Esophagus muscularis mucosa (tissue), 4 donors: ENCODE measurements around the gene CCNY. TPM values are rescaled to one million over a fixed set of nuclear protein-coding genes. Genes with fewer than 3 reads are reported as not detected.

Experiments
- DNase-seq: peaks from one replicate; pipeline ENCODE4 v3.0.0-alpha.2; 2017; ENCODE audit errors: extremely low spot score
- H3K27ac ChIP-seq, 4 donors: fragments of 200-600 bp; sonication (generic); replicated peaks in 1 of 4; 1 replicate in 3 of 4; 2 replicates in 1 of 4; pipeline ENCODE4 v1.5.1; 2016 to 2019; ENCODE audit warnings: mild to moderate bottlenecking in 1 of 4
- H3K27me3 ChIP-seq, 4 donors: fragments of 200-600 bp; sonication (generic); one replicate each; pipeline versions ENCODE4 v1.5.1 to v1.6.0; 2016 to 2019
- H3K36me3 ChIP-seq, 4 donors: fragments of 200-600 bp; sonication (generic); one replicate each; pipeline ENCODE4 v1.5.1; 2016 to 2019
- H3K4me1 ChIP-seq, 4 donors: fragments of 200-600 bp; sonication (generic); one replicate each; pipeline ENCODE4 v1.5.1; 2016 to 2019
- H3K4me3 ChIP-seq, 4 donors: fragments of 200-600 bp; sonication (generic); 1 replicate in 2 of 4; 2 replicates in 2 of 4; pipeline ENCODE4 v1.5.1; 2016 to 2019; ENCODE audit warnings: mild to moderate bottlenecking in 4 of 4, moderate library complexity in 1 of 4
- H3K9me3 ChIP-seq, 4 donors: fragments of 200-600 bp; sonication (generic); 1 replicate in 3 of 4; 2 replicates in 1 of 4; pipeline ENCODE4 v1.5.1; 2016 to 2019
- EP300 ChIP-seq: sonication (generic); formaldehyde crosslinking; IDR thresholded peaks from one replicate; pipeline ENCODE4 v1.6.1; 2017; ENCODE audit warnings: antibody characterized with exemption
- POLR2A ChIP-seq: fragments of 450-650 bp; IDR thresholded peaks from one replicate; pipeline ENCODE4 v1.6.1; 2017; ENCODE audit warnings: antibody characterized with exemption, moderate library complexity, mild to moderate bottlenecking, low read depth
- POLR2AphosphoS5 ChIP-seq, 2 donors: sonication (generic); formaldehyde crosslinking; IDR thresholded peaks; one replicate each; pipeline ENCODE4 v1.6.1; 2017; ENCODE audit warnings: antibody characterized with exemption in 2 of 2
- WGBS: methylation state at CpG from one replicate; pipeline ENCODE4 v1.1.5; 2018; 5-methylcytosine and 5-hydroxymethylcytosine counted together
- intact Hi-C: fragments of 100-400 bp; cut with DNase I; formaldehyde crosslinking; loops from one replicate; pipeline ENCODE4 v1.15.1; 2023
- total RNA-seq, 4 donors: library from RNA; depleted of rRNA; stranded (reverse); fragments of >200 nt; gene quantifications; one replicate each; pipeline versions ENCODE4 v1.1.0 to v1.2.1, GENCODE V29; 2016
- TF ChIP-seq, protein P1 (sequence below), 3 experiments: fragments of 200-600 bp in 2 of 3; fragments of 450-650 bp in 1 of 3; sonication (generic) in 2 of 3; IDR thresholded peaks; one replicate each; pipeline ENCODE4 v1.5.1; 2017 to 2019; ENCODE audit warnings: antibody characterized with exemption in 3 of 3, mild to moderate bottlenecking in 2 of 3, moderate library complexity in 1 of 3

CCNY gene
- total RNA-seq, 4 donors from 2014 or later, result 36.6 to 53.5 (median 47.0) TPM

DNA sequence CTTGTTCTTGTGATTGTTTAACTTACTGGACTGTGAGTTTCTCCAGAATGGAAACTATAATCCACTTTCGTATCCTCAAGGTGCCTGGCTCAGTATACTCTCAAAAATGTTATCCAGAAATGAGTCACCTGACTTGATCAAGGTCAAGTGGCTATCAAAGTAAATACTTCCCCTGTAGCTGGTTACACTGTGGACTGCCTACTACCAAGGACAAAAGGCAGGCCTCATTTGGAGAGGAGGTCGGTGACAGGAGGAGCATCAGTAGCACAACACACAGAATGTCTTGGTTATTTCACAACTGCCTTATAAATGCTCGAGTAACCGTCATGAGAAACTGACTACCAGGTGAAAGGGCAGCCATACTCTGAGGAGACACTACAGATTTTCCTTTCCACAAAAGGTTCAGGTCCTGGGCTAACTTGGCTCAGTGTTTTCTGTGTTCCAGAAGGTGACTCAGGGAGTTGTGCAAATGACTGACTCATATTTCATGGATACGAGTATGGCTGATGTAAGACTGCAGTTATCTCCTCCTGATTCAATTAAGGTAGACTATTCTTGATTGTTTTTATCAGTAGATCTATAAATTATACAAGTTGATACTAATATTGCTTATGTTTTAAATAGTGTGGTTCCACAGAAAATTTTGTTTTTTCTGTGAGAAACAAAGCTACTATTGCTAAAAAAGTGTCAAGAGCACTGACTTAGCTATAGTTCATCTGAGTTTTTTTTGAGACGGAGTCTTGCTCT is 4.2 kb upstream of the CCNY start:
- intact Hi-C loops, result loop anchor here (5.0 to 10.0 kb wide), 3 partner anchors 123 to 230 kb away; partner anchors contain the start of gene CREM
- Histone ChIP-seq H3K27ac (peak overlapping the region; percentile 38 to 59 (median 51)), H3K27me3 (no peaks in the 10 kb centered on the region), H3K4me1 (peaks cover 53 to 84% (median 80%) of the 10 kb centered on the region in 4 donors), H3K36me3 (no peaks in the 10 kb centered on the region), H3K9me3 (no peaks in the 10 kb centered on the region), H3K4me3 (no peak overlapping the region)
- TF ChIP-seq POLR2AphosphoS5 (IDR thresholded peaks at IDR 0.05), result peak in 1 of 2 donors; percentile 54
- no peak for TF ChIP-seq POLR2A
- 52% methylated on average over 6 of the region's 6 CpGs for WGBS
- DNase-seq, result no peak

DNA sequence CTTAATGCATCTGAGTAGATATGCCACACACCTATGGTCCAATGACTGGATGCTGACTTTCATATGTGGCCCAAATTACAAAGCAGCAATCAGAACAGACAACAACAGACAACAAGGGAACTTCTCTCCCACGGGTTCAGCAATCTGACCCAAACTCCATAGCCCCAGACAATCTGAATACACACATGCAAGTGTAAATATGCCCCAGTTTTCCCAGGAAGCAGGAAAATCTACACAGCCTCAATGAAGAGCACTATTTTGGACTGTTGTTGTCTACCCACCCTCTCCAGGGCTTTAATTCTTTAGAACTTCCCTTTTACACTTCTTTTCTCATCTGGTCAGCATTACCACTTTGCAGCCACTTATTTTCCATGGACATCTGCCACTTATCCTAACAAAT is 2.0 kb upstream of the CCNY start:
- peak overlapping the region; percentile 5 to 95 (median 93) for H3K4me3 ChIP-seq

DNA sequence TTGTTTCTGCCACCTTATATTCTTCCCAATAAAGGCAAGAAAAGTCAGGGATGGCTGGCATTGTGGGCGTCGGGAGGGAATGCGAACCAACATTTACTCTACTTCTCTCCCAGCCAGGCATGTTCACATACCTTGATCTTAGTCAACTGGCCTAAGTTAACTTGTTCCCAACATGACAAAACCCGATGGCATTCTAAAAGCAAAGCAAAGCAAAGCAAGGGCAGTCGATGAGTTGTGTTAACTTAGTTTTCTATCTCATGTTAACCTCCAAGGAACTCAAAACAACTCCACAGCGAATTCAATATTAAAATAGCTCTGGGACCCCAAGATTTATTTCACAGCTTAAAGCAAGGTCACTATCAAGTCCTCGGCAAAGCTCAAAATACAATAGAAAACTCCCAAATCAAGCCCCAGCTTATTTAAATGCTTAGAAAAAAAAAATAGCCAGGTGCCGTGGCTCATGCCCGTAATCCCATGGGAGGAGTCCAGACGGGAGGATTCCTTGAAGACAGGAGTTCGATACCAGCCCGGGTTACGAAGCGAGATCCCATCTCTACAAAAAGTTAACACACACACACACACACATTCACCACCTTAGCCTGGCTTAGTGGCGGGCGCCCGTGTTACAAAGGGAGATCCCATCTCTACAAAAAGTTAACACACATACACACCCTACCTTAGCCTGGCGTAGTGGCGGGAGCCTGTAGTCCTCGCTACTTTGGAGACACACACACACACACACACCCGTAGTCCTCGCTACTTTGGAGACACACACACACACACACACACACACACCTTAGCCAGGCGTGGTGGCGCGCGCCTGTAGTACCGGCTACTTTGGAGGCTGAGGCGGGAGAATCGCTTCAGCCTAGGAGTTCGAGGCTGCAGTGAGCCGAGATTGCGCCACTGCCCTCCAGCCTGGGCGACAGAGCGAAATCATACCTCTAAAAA is 901 bp upstream of the CCNY start:
- DNase-seq, result no peak
- no peaks in the 10 kb centered on the region for H3K9me3 ChIP-seq
- H3K4me1 ChIP-seq, result peaks cover 53 to 85% (median 82%) of the 10 kb centered on the region in 4 donors
- TF ChIP-seq, protein P1, sequence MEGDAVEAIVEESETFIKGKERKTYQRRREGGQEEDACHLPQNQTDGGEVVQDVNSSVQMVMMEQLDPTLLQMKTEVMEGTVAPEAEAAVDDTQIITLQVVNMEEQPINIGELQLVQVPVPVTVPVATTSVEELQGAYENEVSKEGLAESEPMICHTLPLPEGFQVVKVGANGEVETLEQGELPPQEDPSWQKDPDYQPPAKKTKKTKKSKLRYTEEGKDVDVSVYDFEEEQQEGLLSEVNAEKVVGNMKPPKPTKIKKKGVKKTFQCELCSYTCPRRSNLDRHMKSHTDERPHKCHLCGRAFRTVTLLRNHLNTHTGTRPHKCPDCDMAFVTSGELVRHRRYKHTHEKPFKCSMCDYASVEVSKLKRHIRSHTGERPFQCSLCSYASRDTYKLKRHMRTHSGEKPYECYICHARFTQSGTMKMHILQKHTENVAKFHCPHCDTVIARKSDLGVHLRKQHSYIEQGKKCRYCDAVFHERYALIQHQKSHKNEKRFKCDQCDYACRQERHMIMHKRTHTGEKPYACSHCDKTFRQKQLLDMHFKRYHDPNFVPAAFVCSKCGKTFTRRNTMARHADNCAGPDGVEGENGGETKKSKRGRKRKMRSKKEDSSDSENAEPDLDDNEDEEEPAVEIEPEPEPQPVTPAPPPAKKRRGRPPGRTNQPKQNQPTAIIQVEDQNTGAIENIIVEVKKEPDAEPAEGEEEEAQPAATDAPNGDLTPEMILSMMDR (IDR thresholded peaks at IDR 0.05), result no peak
- no peak for TF ChIP-seq POLR2AphosphoS5 (IDR thresholded peaks at IDR 0.05)
- no peak for TF ChIP-seq EP300
- TF ChIP-seq POLR2A, result no peak
- peak overlapping the region; percentile 91 to 95 (median 95) for H3K4me3 ChIP-seq
- no peaks in the 10 kb centered on the region for H3K27me3 ChIP-seq
- H3K27ac ChIP-seq, result peak overlapping the region; percentile 86 to 91 (median 90)
- H3K36me3 ChIP-seq, result no peaks in the 10 kb centered on the region
- intact Hi-C loops, result loop anchor here (5.0 to 10.0 kb wide), 2 partner anchors 82 to 119 kb away; no protein-coding TSS in a partner anchor
- WGBS, result 19% methylated on average over 30 of the region's 34 CpGs

More for the DNA sequence above, 2.0 kb upstream of the CCNY start:
- WGBS, result 75% methylated on average over 1 of the region's 1 CpG
- Histone ChIP-seq H3K9me3 (no peaks in the 10 kb centered on the region), H3K27ac (no peak overlapping the region), H3K27me3 (no peaks in the 10 kb centered on the region), H3K4me1 (peaks cover 60 to 87% (median 82%) of the 10 kb centered on the region in 4 donors), H3K36me3 (no peaks in the 10 kb centered on the region)
- DNase-seq, result no peak
- TF ChIP-seq EP300 (no peak), POLR2A (no peak), POLR2AphosphoS5 (IDR thresholded peaks at IDR 0.05) (no peak)
- TF ChIP-seq, protein P1 (IDR thresholded peaks at IDR 0.05), result no peak
- intact Hi-C loops, result loop anchor here (5.0 to 10.0 kb wide), 3 partner anchors 121 to 228 kb away; partner anchors contain the start of gene CREM

DNA sequence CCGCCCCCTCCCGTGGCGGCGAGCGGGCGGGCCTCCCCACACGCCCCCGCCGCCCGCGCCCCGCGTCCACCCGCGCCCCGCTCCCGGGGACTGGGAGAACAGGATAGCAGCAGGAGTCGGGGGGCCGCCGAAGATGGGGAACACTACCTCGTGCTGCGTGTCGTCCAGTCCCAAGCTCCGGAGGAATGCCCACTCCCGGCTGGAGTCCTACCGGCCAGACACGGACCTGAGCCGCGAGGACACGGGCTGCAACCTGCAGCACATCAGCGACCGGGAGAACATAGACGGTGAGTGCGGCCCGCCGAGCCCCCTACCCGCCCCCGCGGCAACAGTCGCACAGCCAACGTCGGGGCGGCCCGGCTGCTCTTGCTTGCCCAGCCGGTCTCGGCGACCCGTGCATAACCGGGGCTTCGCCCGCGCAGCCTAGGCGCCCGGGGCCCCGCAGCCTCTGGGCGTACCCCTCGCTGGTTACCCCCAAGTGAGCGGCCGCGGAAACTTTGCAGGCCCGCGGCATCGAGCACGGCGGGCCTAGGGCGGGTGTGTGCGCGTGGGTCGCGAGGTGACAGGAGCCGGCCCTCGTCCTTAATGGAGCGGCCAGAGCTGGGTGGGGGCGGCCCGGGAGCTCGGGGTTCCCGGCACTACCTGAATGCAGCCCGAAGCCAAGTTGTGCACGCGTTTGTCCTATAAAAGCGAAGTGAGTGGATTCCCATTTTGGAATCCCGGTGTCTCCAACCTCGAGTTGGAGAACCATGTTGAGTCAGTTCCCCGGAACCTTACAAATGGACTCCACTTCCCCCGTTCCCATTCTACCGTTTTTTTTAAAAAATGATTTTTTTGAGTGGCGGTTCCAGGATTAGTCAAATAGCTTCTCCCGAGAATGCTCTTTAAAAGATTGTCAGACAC is 863 bp downstream of the CCNY start:
- under 1% methylated on average over 14 of the region's 88 CpGs for WGBS
- Histone ChIP-seq H3K4me1 (peaks cover 60 to 86% (median 82%) of the 10 kb centered on the region in 4 donors), H3K9me3 (no peaks in the 10 kb centered on the region), H3K27ac (peak overlapping the region; percentile 80 to 91 (median 87)), H3K4me3 (peak overlapping the region; percentile 91 to 95 (median 95)), H3K27me3 (no peaks in the 10 kb centered on the region), H3K36me3 (no peaks in the 10 kb centered on the region)
- intact Hi-C loops, result loop anchor here (5.0 to 10.0 kb wide), 2 partner anchors 80 to 118 kb away; no protein-coding TSS in a partner anchor
- TF ChIP-seq POLR2A, result no peak
- TF ChIP-seq, protein P1 (IDR thresholded peaks at IDR 0.05), result peak in 1 of 3 experiments; percentile 17
- no peak for DNase-seq
